Uterus (tissue), 4 donors: Measurements from ENCODE around the gene ZMYND8. TPM values are rescaled to one million over a fixed set of nuclear protein-coding genes. Genes with fewer than 3 reads are reported as not detected.

Experiments used
- DNase-seq, 2 donors: peaks; one replicate each; pipeline ENCODE4 v3.0.0-alpha.2; 2019 to 2020
- H3K27ac ChIP-seq, 2 donors: fragments of 200-600 bp; sonication (generic); 1 replicate in 1 of 2; 2 replicates in 1 of 2; pipeline ENCODE4 v1.5.1; 2016 to 2018
- H3K27me3 ChIP-seq, 2 donors: fragments of 200-600 bp; sonication (generic); one replicate each; pipeline ENCODE4 v1.5.1; 2018 to 2019; ENCODE audit warnings: control low read depth in 1 of 2
- H3K36me3 ChIP-seq, 2 donors: fragments of 200-600 bp; sonication (generic); one replicate each; pipeline ENCODE4 v1.5.1; 2019; ENCODE audit warnings: control low read depth in 1 of 2
- H3K4me1 ChIP-seq, 2 donors: fragments of 200-600 bp; sonication (generic); one replicate each; pipeline ENCODE4 v1.5.1; 2018 to 2019; ENCODE audit warnings: control low read depth in 1 of 2
- H3K4me3 ChIP-seq, 2 donors: fragments of 200-600 bp; sonication (generic); 1 replicate in 1 of 2; 2 replicates in 1 of 2; pipeline ENCODE4 v1.5.1; 2018 to 2019; ENCODE audit warnings: mild to moderate bottlenecking in 1 of 2
- H3K9me3 ChIP-seq, 2 donors: fragments of 200-600 bp; sonication (generic); one replicate each; pipeline ENCODE4 v1.5.1; 2019; ENCODE audit warnings: control low read depth in 1 of 2
- CTCF ChIP-seq, 4 experiments: fragments of 200-600 bp in 2 of 4; fragments of 450-650 bp in 2 of 4; sonication (generic) in 2 of 4; IDR thresholded peaks; one replicate each; pipeline ENCODE4 v1.5.1; 2016 to 2019; ENCODE audit warnings: antibody characterized with exemption in 4 of 4, mild to moderate bottlenecking in 2 of 4, moderate library complexity in 1 of 4
- POLR2A ChIP-seq, 2 donors: fragments of 450-650 bp; IDR thresholded peaks; one replicate each; pipeline ENCODE4 v1.6.1; 2016; ENCODE audit warnings: antibody characterized with exemption in 2 of 2, mild to moderate bottlenecking in 1 of 2, moderate library complexity in 1 of 2
- intact Hi-C: fragments of 100-400 bp; cut with DNase I; formaldehyde crosslinking; loops from one replicate; pipeline ENCODE4 v1.15.1; 2023; ENCODE audit warnings: low total_unique reads
- total RNA-seq, 4 donors: library from RNA; depleted of rRNA in 3 of 4; stranded (reverse); fragments of >200 nt in 3 of 4; gene quantifications; one replicate each; pipeline versions ENCODE4 v1.1.0 to v1.2.4, GENCODE V29; 2014 to 2023
- donor health status: DM: yes; HTN: yes; CAD: no.

The ZMYND8 gene
- total RNA-seq, 4 donors from 2014 or later: 10.2 to 26.7 (median 16.0) TPM

GRCh38 chr20:47274401-47275108 lies 81.9 kb downstream of the ZMYND8 start:
- Histone ChIP-seq H3K36me3 (no peaks in the 10 kb centered on the region), H3K4me1 (peaks cover 10 to 15% of the 10 kb centered on the region in 2 donors), H3K27me3 (no peaks in the 10 kb centered on the region), H3K9me3 (no peaks in the 10 kb centered on the region), H3K4me3 (no peak overlapping the region), H3K27ac (peak overlapping the region; percentile 72 to 77)
- no peak for DNase-seq
- intact Hi-C loops: loop anchor here (5.0 kb wide), 1 partner anchor 108 kb away; no protein-coding TSS in a partner anchor
- no peak for TF ChIP-seq POLR2A (IDR thresholded peaks at IDR 0.05)
- no peak for TF ChIP-seq CTCF (IDR thresholded peaks at IDR 0.05)

- H3K4me3 ChIP-seq: no peak overlapping the region
- H3K27ac ChIP-seq: peak overlapping the region; percentile 72 to 77
- H3K27me3 ChIP-seq: no peaks in the 10 kb centered on the region
- no peaks in the 10 kb centered on the region for H3K36me3 ChIP-seq
- no peak for DNase-seq
- peaks cover 10 to 15% of the 10 kb centered on the region in 2 donors for H3K4me1 ChIP-seq
- no peaks in the 10 kb centered on the region for H3K9me3 ChIP-seq
- TF ChIP-seq POLR2A (IDR thresholded peaks at IDR 0.05): no peak
- TF ChIP-seq CTCF (IDR thresholded peaks at IDR 0.05): no peak
- intact Hi-C loops: loop anchor here (5.0 kb wide), 1 partner anchor 109 kb away; no protein-coding TSS in a partner anchor
These were observed 82.8 kb downstream of the ZMYND8 start for GRCh38 chr20:47273591-47274235.

DNA sequence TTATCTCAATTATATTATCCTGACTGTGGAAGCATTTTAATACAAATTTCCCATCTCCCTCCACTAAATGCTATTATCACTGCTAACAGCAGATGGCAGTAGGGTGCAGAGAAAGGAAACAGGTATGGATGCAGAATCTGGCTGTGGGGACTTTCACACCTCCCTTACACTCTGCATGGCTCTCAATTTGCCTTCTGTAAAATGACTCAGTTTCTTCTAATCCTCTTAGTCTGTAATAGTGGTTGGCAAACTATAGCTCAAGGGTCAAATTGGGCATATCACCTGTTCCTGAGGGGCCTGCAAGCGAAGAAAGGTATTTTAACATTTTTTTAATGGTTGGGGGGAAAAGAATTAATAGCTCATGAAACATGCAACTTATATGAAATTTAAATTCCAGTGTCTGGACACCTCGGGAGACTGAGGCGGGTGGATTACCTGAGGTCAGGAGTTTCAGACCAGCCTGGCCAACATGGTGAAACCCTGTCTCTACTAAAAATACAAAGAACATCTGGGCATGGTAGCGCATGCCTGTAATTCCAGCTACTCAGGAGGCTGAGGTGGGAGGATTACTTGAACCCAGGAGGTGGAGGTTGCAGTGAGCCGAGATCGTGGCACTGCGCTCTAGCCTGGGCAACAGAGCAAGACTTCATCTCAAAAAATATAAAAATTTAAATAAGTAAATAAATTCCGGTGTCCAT lies 83.5 kb downstream of the ZMYND8 start:
- no peak overlapping the region for H3K4me3 ChIP-seq
- intact Hi-C loops: loop anchor here (5.0 kb wide), 1 partner anchor 109 kb away; no protein-coding TSS in a partner anchor
- H3K27me3 ChIP-seq: no peaks in the 10 kb centered on the region
- H3K27ac ChIP-seq: peak overlapping the region; percentile 72 to 77
- no peaks in the 10 kb centered on the region for H3K9me3 ChIP-seq
- H3K4me1 ChIP-seq: peaks cover 10 to 15% of the 10 kb centered on the region in 2 donors
- DNase-seq: peak in 1 of 2 donors; percentile 74
- peak; percentile 85 to 98 (median 96) for TF ChIP-seq CTCF (IDR thresholded peaks at IDR 0.05)
- TF ChIP-seq POLR2A (IDR thresholded peaks at IDR 0.05): no peak
- H3K36me3 ChIP-seq: no peaks in the 10 kb centered on the region

- DNase-seq: no peak
- Histone ChIP-seq H3K9me3 (no peaks in the 10 kb centered on the region), H3K36me3 (no peaks in the 10 kb centered on the region), H3K27ac (no peak overlapping the region), H3K4me1 (peaks cover 10 to 15% of the 10 kb centered on the region in 2 donors), H3K4me3 (no peak overlapping the region), H3K27me3 (no peaks in the 10 kb centered on the region)
- TF ChIP-seq CTCF (IDR thresholded peaks at IDR 0.05): no peak
- TF ChIP-seq POLR2A (IDR thresholded peaks at IDR 0.05): no peak
- intact Hi-C loops: loop anchor here (5.0 kb wide), 1 partner anchor 111 kb away; no protein-coding TSS in a partner anchor
These were observed 85.4 kb downstream of the ZMYND8 start for GRCh38 chr20:47271046-47271615.
